ENCODE data around the gene CDKAL1.
"Not testable (repeated sequence)": the region's sequence is repeated elsewhere in the genome, so short reads cannot be mapped to it uniquely, and the experiment has no call there.

Gene CDKAL1

GRCh38 chr6:20718705-20719653, 184.7 kb downstream of the CDKAL1 start:
- no peaks in the 10 kb centered on the region for H3K27me3 ChIP-seq (ENCODE audit: insufficient read depth, low read length)
- H2AFZ ChIP-seq (ENCODE audit: low read length, unreplicated experiment): no peak overlapping the region
- H3K27ac ChIP-seq (ENCODE audit: low read depth, low read length): no peak overlapping the region
- H3K4me3 ChIP-seq (ENCODE audit: low read depth, low read length): no peak overlapping the region
- no peaks in the 10 kb centered on the region for H3K79me2 ChIP-seq (ENCODE audit: control insufficient read depth, insufficient read depth, low read length, unreplicated experiment)
- no peaks in the 10 kb centered on the region for H3K4me1 ChIP-seq (ENCODE audit: control insufficient read depth, insufficient read depth, low read length, unreplicated experiment)
- H3K36me3 ChIP-seq (ENCODE audit: insufficient read depth, low read length): no peaks in the 10 kb centered on the region

DNA sequence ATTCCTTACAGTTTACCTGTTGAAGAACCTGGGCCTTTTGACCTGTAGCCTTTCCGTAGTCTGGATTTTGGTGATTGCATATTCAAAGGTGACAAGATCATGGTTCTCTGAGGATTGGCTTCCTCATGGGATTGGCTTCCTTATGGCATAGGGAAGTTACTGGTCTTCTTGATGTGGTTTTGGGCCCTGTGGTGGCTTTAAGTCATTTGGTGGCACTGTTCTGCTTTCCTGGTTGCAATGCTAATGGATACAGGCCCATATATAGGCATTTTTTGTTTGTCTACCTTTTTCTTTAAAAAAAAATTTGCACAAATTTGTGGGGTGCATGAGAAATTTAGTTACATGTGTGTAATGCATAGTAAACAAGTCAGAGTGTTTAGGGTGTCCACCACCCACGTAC, 185.7 kb downstream of the CDKAL1 start:
- no peak overlapping the region for H2AFZ ChIP-seq (ENCODE audit: low read length, unreplicated experiment)
- no peaks in the 10 kb centered on the region for H3K36me3 ChIP-seq (ENCODE audit: insufficient read depth, low read length)
- H3K4me3 ChIP-seq (ENCODE audit: low read depth, low read length): no peak overlapping the region
- no peaks in the 10 kb centered on the region for H3K79me2 ChIP-seq (ENCODE audit: control insufficient read depth, insufficient read depth, low read length, unreplicated experiment)
- no peaks in the 10 kb centered on the region for H3K27me3 ChIP-seq (ENCODE audit: insufficient read depth, low read length)
- H3K27ac ChIP-seq (ENCODE audit: low read depth, low read length): no peak overlapping the region
- H3K4me1 ChIP-seq (ENCODE audit: control insufficient read depth, insufficient read depth, low read length, unreplicated experiment): no peaks in the 10 kb centered on the region

DNA sequence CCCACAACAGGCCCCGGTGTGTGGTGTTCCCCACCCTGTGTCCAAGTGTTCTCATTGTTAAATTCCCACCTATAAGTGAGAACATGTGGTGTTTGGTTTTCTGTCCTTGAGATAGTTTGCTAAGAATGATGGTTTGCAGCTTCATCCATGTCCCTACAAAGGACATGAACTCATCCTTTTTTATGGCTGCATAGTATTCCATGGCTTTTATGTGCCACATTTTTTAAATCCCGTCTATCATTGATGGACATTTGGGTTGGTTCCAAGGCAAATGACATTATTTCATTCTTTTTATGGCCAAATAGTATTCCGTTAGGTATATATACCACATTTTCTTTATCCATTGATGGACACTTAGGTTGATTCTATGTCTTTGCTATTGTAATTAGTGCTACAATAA, 186.9 kb downstream of the CDKAL1 start:
- not testable (repeated sequence) for H3K4me1 ChIP-seq (ENCODE audit: control insufficient read depth, insufficient read depth, low read length, unreplicated experiment); H3K36me3 ChIP-seq (ENCODE audit: insufficient read depth, low read length); H3K27me3 ChIP-seq (ENCODE audit: insufficient read depth, low read length); H3K79me2 ChIP-seq (ENCODE audit: control insufficient read depth, insufficient read depth, low read length, unreplicated experiment); H2AFZ ChIP-seq (ENCODE audit: low read length, unreplicated experiment); H3K27ac ChIP-seq (ENCODE audit: low read depth, low read length); H3K4me3 ChIP-seq (ENCODE audit: low read depth, low read length)

DNA sequence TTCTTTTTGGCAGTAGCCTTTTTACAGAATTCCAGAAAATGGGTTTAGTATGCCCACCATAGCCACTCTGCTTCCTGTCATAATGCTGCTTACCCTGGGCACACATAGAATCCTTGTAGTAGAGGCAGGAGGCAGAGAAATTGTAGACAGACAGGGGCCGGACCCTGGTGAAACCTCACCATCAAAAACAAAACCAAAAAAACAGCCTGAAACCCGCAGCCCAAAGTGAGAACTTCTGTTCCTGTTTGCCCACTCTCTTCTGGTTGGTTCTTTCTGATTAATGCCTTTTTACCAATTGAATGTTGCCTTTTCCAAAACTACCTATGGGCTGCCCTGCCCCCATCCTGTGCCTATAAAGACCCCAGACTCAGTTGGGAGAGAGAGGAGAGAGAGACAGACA, 188.2 kb downstream of the CDKAL1 start:
- no peak overlapping the region for H2AFZ ChIP-seq (ENCODE audit: low read length, unreplicated experiment)
- no peak overlapping the region for H3K27ac ChIP-seq (ENCODE audit: low read depth, low read length)

GRCh38 chr6:20723236-20723635, 189.0 kb downstream of the CDKAL1 start:
- no peak overlapping the region for H3K4me3 ChIP-seq (ENCODE audit: low read depth, low read length)
- no peaks in the 10 kb centered on the region for H3K4me1 ChIP-seq (ENCODE audit: control insufficient read depth, insufficient read depth, low read length, unreplicated experiment)

More for the DNA sequence above, 188.2 kb downstream of the CDKAL1 start:
- H3K4me1 ChIP-seq (ENCODE audit: control insufficient read depth, insufficient read depth, low read length, unreplicated experiment): no peaks in the 10 kb centered on the region
- H3K79me2 ChIP-seq (ENCODE audit: control insufficient read depth, insufficient read depth, low read length, unreplicated experiment): no peaks in the 10 kb centered on the region
- H3K27me3 ChIP-seq (ENCODE audit: insufficient read depth, low read length): no peaks in the 10 kb centered on the region
- H3K36me3 ChIP-seq (ENCODE audit: insufficient read depth, low read length): no peaks in the 10 kb centered on the region
- no peak overlapping the region for H3K4me3 ChIP-seq (ENCODE audit: low read depth, low read length)

DNA sequence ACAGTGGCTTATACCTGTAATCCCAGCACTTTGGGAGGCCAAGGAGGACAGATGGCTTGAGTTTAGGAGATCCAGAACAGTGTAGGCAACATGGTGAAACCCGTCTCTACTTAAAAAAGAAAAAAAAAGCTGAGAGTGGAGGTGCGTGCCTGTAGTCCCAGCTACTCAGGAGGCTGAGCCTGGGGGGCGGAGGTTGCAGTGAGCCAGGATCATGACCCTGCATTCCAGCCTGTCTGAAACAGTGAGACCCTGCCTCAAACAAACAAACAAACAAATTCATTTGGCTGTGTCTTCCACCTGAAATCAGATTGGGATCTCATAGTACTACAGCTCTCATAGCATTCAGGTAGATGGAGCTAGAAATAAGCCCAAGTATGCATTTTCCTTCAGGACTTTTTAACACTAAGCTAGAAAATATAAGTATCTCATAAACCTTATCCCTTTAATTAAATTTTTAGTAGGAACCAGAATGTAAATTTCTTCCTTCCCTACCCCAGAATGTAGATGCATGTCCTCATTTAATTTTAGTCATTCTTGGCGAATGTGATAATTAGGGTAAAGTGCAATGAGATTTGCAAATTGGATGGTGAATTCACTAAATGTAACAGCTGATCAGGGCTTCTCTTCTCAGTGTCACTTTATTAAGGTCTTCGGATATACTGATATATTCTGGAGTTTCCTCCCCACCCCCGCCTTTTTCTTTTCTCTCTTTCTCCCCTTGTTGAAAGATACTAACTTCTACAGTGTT, 190.4 kb downstream of the CDKAL1 start:
- Histone ChIP-seq H2AFZ (ENCODE audit: low read length, unreplicated experiment) (no peak overlapping the region), H3K27me3 (ENCODE audit: insufficient read depth, low read length) (no peaks in the 10 kb centered on the region), H3K36me3 (ENCODE audit: insufficient read depth, low read length) (no peaks in the 10 kb centered on the region), H3K27ac (ENCODE audit: low read depth, low read length) (no peak overlapping the region), H3K4me1 (ENCODE audit: control insufficient read depth, insufficient read depth, low read length, unreplicated experiment) (no peaks in the 10 kb centered on the region), H3K4me3 (ENCODE audit: low read depth, low read length) (no peak overlapping the region), H3K79me2 (ENCODE audit: control insufficient read depth, insufficient read depth, low read length, unreplicated experiment) (no peaks in the 10 kb centered on the region)

More at GRCh38 chr6:20723236-20723635, 189.0 kb downstream of the CDKAL1 start:
- no peaks in the 10 kb centered on the region for H3K27me3 ChIP-seq (ENCODE audit: insufficient read depth, low read length)
- H3K79me2 ChIP-seq (ENCODE audit: control insufficient read depth, insufficient read depth, low read length, unreplicated experiment): no peaks in the 10 kb centered on the region
- no peak overlapping the region for H3K27ac ChIP-seq (ENCODE audit: low read depth, low read length)
- H3K36me3 ChIP-seq (ENCODE audit: insufficient read depth, low read length): no peaks in the 10 kb centered on the region
- H2AFZ ChIP-seq (ENCODE audit: low read length, unreplicated experiment): no peak overlapping the region

DNA sequence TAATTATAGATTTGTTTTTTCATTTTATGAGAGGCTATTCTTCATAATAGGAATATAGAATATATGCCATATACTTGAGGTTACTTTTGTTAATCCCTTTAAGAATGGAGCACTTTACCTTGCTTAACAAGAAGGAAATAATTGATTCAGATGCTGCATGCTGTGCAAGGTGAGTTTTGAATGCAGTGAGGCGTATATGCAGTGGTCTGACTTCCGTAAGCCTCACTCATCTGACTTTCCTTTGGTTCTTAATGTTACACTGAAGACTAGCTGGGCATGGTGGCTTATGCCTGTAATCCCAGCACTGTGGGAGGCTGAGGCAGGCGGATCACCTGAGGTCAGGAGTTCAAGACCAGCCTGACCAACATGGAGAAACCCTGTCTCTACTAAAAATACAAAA, 191.0 kb downstream of the CDKAL1 start:
- not testable (repeated sequence) for H3K4me1 ChIP-seq (ENCODE audit: control insufficient read depth, insufficient read depth, low read length, unreplicated experiment); H3K4me3 ChIP-seq (ENCODE audit: low read depth, low read length); H2AFZ ChIP-seq (ENCODE audit: low read length, unreplicated experiment); H3K27me3 ChIP-seq (ENCODE audit: insufficient read depth, low read length); H3K36me3 ChIP-seq (ENCODE audit: insufficient read depth, low read length); H3K79me2 ChIP-seq (ENCODE audit: control insufficient read depth, insufficient read depth, low read length, unreplicated experiment); H3K27ac ChIP-seq (ENCODE audit: low read depth, low read length)

DNA sequence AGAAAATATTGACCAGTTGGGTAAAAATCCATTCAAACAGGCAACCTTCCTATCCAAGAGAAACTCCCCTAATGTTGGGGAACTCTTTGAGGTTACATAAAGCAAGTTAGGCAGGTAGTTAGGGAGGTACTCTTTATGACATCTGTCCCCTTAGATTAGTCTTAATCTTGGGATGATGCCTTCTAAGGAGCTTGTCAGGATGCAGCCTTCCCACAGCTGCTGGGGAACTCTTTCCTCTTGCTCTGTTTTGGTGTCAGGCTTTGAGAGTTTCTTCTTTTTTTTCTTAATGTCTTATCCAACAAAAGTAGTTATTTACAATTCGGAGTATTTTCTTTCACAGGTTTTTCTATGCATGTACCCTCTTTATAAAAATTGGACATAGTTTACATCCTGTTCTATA, 194.8 kb downstream of the CDKAL1 start:
- Histone ChIP-seq H3K4me1 (ENCODE audit: control insufficient read depth, insufficient read depth, low read length, unreplicated experiment) (no peaks in the 10 kb centered on the region), H3K4me3 (ENCODE audit: low read depth, low read length) (no peak overlapping the region), H3K27me3 (ENCODE audit: insufficient read depth, low read length) (no peaks in the 10 kb centered on the region), H2AFZ (ENCODE audit: low read length, unreplicated experiment) (no peak overlapping the region), H3K79me2 (ENCODE audit: control insufficient read depth, insufficient read depth, low read length, unreplicated experiment) (no peaks in the 10 kb centered on the region), H3K27ac (ENCODE audit: low read depth, low read length) (no peak overlapping the region), H3K36me3 (ENCODE audit: insufficient read depth, low read length) (no peaks in the 10 kb centered on the region)

GRCh38 chr6:20732362-20732761, 198.1 kb downstream of the CDKAL1 start:
- H3K79me2 ChIP-seq (ENCODE audit: control insufficient read depth, insufficient read depth, low read length, unreplicated experiment); H3K4me3 ChIP-seq (ENCODE audit: low read depth, low read length): not testable (repeated sequence)

GRCh38 chr6:20732896-20733295, 198.6 kb downstream of the CDKAL1 start:
- Histone ChIP-seq H3K79me2 (ENCODE audit: control insufficient read depth, insufficient read depth, low read length, unreplicated experiment) (no peaks in the 10 kb centered on the region), H3K4me3 (ENCODE audit: low read depth, low read length) (no peak overlapping the region), H3K36me3 (ENCODE audit: insufficient read depth, low read length) (no peaks in the 10 kb centered on the region), H3K27me3 (ENCODE audit: insufficient read depth, low read length) (no peaks in the 10 kb centered on the region), H3K27ac (ENCODE audit: low read depth, low read length) (no peak overlapping the region), H2AFZ (ENCODE audit: low read length, unreplicated experiment) (no peak overlapping the region), H3K4me1 (ENCODE audit: control insufficient read depth, insufficient read depth, low read length, unreplicated experiment) (no peaks in the 10 kb centered on the region)

More at GRCh38 chr6:20732362-20732761, 198.1 kb downstream of the CDKAL1 start:
- H2AFZ ChIP-seq (ENCODE audit: low read length, unreplicated experiment); H3K27me3 ChIP-seq (ENCODE audit: insufficient read depth, low read length); H3K27ac ChIP-seq (ENCODE audit: low read depth, low read length); H3K36me3 ChIP-seq (ENCODE audit: insufficient read depth, low read length); H3K4me1 ChIP-seq (ENCODE audit: control insufficient read depth, insufficient read depth, low read length, unreplicated experiment): not testable (repeated sequence)

All from ACC112 (cell line).